Kidney capillary endothelial cell (primary cell): ENCODE measurements around the gene TMEM178A.

Source experiments
- DNase-seq: peaks from one replicate; pipeline ENCODE4 v3.0.0-alpha.2; 2018; ENCODE audit warnings: low spot score

Gene TMEM178A

DNA sequence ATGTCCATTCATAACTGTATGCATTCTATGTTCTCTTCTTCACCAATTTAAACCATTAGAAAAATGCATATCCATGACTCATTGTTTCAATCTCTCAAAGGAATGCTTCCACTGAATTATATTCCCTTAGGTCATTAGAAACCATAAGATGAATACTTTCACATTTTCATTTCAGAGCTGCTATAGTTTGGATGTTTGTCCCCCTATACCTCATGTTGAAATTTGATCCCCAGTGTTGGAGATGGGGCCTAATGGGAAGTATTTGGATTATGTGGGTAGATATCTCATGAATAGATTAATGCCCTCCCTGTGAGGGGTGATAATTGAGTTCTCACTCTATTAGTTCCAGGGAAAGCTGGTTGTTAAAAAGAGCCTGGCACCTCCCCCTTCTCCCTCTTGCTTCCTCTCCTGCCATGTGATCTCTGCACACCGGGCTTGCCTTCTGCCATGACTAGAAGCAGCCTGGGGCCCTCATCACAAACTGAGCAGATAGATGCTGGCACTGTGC is 77.6 kb downstream of the TMEM178A start:
- no peak for DNase-seq

GRCh38 chr2:39755466-39755865 is 89.7 kb downstream of the TMEM178A start:
- no peak for DNase-seq

- DNase-seq, result no peak
Observed at GRCh38 chr2:39757156-39757555, 91.4 kb downstream of the TMEM178A start.

DNA sequence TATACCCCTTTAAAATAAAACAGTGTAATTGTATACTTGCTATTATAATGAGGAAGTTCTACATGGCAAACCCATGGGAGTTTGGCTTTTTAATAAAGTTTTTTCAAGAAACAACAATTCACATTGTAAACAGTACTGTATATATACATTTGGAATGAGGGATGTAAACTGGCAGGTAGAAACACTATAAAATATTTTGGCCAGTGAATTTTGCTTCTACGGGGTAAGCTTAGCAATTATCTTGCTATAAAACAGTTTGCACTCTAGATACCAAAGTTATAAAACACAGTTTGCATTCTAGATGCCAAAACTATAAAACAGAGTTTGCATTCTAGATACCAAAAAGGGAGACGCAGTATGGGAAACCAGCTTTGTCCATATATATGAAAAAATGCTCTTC is 96.7 kb downstream of the TMEM178A start:
- no peak for DNase-seq
